K562 (cell line): Measurements from ENCODE around the gene UBE2K. TPM values are rescaled to one million over a fixed set of nuclear protein-coding genes. Genes with fewer than 3 reads are reported as not detected.
A peak's percentile ranks its signal among the peaks of the same experiment; 100 is the strongest.

Experiments used
- ATAC-seq: fragments of 200-7000 bp; cut with Tn5 transposase; 3 replicates; pipeline ENCODE4 v1.9.1; 2020; ENCODE audit warnings: moderate library complexity
- BruUV-seq: library from RNA; stranded (reverse); fragments of 400-500 nt; replicated peaks from 2 replicates; lab custom pipeline; 2021; lab: Mats Ljungman, UMichigan
- CTCF ChIA-PET: fragments of 300-600 bp; formaldehyde crosslinking; extraction: SDS; loops from one replicate; lab custom pipeline; 2021; ENCODE audit warnings: low intra/inter-chr PET ratio; lab: Yijun Ruan, JAX
- POLR2A ChIA-PET: fragments of 300-600, 350-650 bp; sonication (Branson Sonifier 250); formaldehyde crosslinking; extraction: SDS; loops from one replicate; lab custom pipeline; 2021; ENCODE audit warnings: antibody characterized with exemption, inconsistent platforms; lab: Yijun Ruan, JAX
- DNase-seq, 4 experiments: peaks; one replicate each; pipeline versions ENCODE4 v3.0.0 to v3.0.0-alpha.2; 2011 to 2018; ENCODE audit warnings: low spot score in 3 of 4, mixed read lengths in 3 of 4; ENCODE audit errors: extremely low read depth in 1 of 4
- FAIRE-seq: peaks from 2 replicates; lab custom pipeline; 2011; peaks lifted over from hg19 to GRCh38; lab: Jason Lieb, UNC
- H2AFZ ChIP-seq: 2 replicates; pipeline ENCODE4 v1.6.0; 2011; ENCODE audit warnings: low read depth, low read length, control low read depth, inconsistent platforms
- H3K27ac ChIP-seq: fragments of 200-600 bp; 3 replicates; pipeline ENCODE4 v1.8.0; 2011; ENCODE audit warnings: low read depth, mild to moderate bottlenecking, control low read depth, inconsistent platforms, low read length, moderate library complexity, mixed read lengths; ENCODE audit errors: extremely low read depth
- H3K27me3 ChIP-seq, 2 experiments: fragments of 300-600 bp in 1 of 2; 2 replicates in 1 of 2; 3 replicates in 1 of 2; pipeline versions ENCODE4 v1.6.0 to v1.8.0; 2011; ENCODE audit warnings: inconsistent platforms in 2 of 2, low read length in 2 of 2, mild to moderate bottlenecking in 1 of 2, mixed read lengths in 1 of 2, moderate library complexity in 1 of 2; ENCODE audit not compliant: control insufficient read depth in 2 of 2, insufficient read depth in 2 of 2
- H3K36me3 ChIP-seq: fragments of 300-600 bp; 3 replicates; pipeline ENCODE4 v1.8.0; 2011; ENCODE audit warnings: mild to moderate bottlenecking, low read length, inconsistent platforms; ENCODE audit not compliant: control insufficient read depth, insufficient read depth
- H3K4me1 ChIP-seq, 2 experiments: fragments of 200-600 bp in 1 of 2; replicated peaks in 1 of 2; 2 replicates in 1 of 2; 3 replicates in 1 of 2; pipeline versions ENCODE4 v1.5.1 to v1.8.0; 2011; ENCODE audit warnings: inconsistent platforms in 2 of 2, low read length in 2 of 2, mild to moderate bottlenecking in 1 of 2, mixed read lengths in 1 of 2, moderate library complexity in 1 of 2; ENCODE audit not compliant: control insufficient read depth in 2 of 2, insufficient read depth in 2 of 2
- H3K4me2 ChIP-seq: 2 replicates; pipeline ENCODE4 v1.6.1; 2011; ENCODE audit warnings: low read length, control low read depth, inconsistent platforms, mixed read lengths; ENCODE audit not compliant: insufficient read depth
- H3K4me3 ChIP-seq: fragments of 200-600 bp; sonication (generic), shearing (Covaris generic); 2 replicates; pipeline ENCODE4 v1.5.1; 2016; ENCODE audit warnings: control low read depth, inconsistent platforms
- H3K79me2 ChIP-seq: fragments of 200-600 bp; 3 replicates; pipeline ENCODE4 v1.8.0; 2011; ENCODE audit warnings: low read length, inconsistent platforms; ENCODE audit not compliant: control insufficient read depth, insufficient read depth
- H3K9ac ChIP-seq, 2 experiments: 2 replicates each; pipeline versions ENCODE4 v1.6.0 to v1.6.1; 2011; ENCODE audit warnings: low read depth in 2 of 2, low read length in 2 of 2, control low read depth in 1 of 2, inconsistent platforms in 1 of 2, mild to moderate bottlenecking in 1 of 2, mixed read lengths in 1 of 2; ENCODE audit not compliant: insufficient read depth in 1 of 2
- H3K9me1 ChIP-seq: one replicate; pipeline ENCODE4 v1.6.0; 2011; ENCODE audit warnings: inconsistent platforms, mild to moderate bottlenecking, low read length, moderate library complexity; ENCODE audit not compliant: control insufficient read depth, insufficient read depth
- H3K9me3 ChIP-seq: replicated peaks from 2 replicates; pipeline ENCODE4 v1.5.1; 2011; ENCODE audit warnings: low read depth, low read length, inconsistent platforms; ENCODE audit not compliant: control insufficient read depth, insufficient read depth
- H4K20me1 ChIP-seq: replicated peaks from 2 replicates; pipeline ENCODE4 v1.6.1; 2011; ENCODE audit warnings: low read length, inconsistent platforms, mixed read lengths; ENCODE audit not compliant: control insufficient read depth, insufficient read depth
- BRD4 ChIP-seq: fragments of 200-600 bp; sonication (generic); IDR thresholded peaks from 2 replicates; pipeline ENCODE4 v1.6.1; 2017; ENCODE audit warnings: inconsistent platforms
- LCOR ChIP-seq: sonication (generic); formaldehyde crosslinking; IDR thresholded peaks from 2 replicates; pipeline ENCODE4 v1.8.0; 2022; ENCODE audit warnings: mild to moderate bottlenecking, missing genetic modification reagents
- NR2C1 ChIP-seq, 2 experiments: fragments of 450-650 bp; IDR thresholded peaks; 2 replicates each; pipeline ENCODE4 v1.6.1; 2017; ENCODE audit warnings: mild to moderate bottlenecking in 2 of 2, antibody characterized with exemption in 1 of 2, inconsistent platforms in 1 of 2, missing compliant biosample characterization in 1 of 2, missing genetic modification characterization in 1 of 2
- SMAD2 ChIP-seq: fragments of 150-350 bp; IDR thresholded peaks from 2 replicates; pipeline ENCODE4 v1.6.1; 2014; ENCODE audit warnings: low read depth, mild to moderate bottlenecking, low read length
- SMARCA5 ChIP-seq: fragments of 450-650 bp; IDR thresholded peaks from 2 replicates; pipeline ENCODE4 v1.6.1; 2016
- SMARCE1 ChIP-seq: fragments of 450-650 bp; IDR thresholded peaks from 2 replicates; pipeline ENCODE4 v1.7.1; 2016; ENCODE audit warnings: mild to moderate bottlenecking
- ZBTB11 ChIP-seq, 3 experiments: fragments of 200-800 bp in 1 of 3; fragments of 250-450 bp in 1 of 3; fragments of 450-650 bp in 1 of 3; sonication (Bioruptor Pico) in 1 of 3; sonication (Bioruptor generic) in 1 of 3; formaldehyde crosslinking in 1 of 3; IDR thresholded peaks; 2 replicates each; pipeline versions ENCODE4 v1.6.1 to v1.8.0; 2016 to 2022; ENCODE audit warnings: mild to moderate bottlenecking in 2 of 3, missing genetic modification characterization in 2 of 3, missing compliant biosample characterization in 1 of 3, moderate library complexity in 1 of 3
- ZBTB9 ChIP-seq: fragments of 450-650 bp; formaldehyde crosslinking; IDR thresholded peaks from 2 replicates; pipeline ENCODE4 v1.4.0; 2020; ENCODE audit warnings: mild to moderate bottlenecking, moderate library complexity
- ZFP1 ChIP-seq: fragments of 450-650 bp; formaldehyde crosslinking; IDR thresholded peaks from 2 replicates; pipeline ENCODE4 v1.4.0; 2020; ENCODE audit warnings: mild to moderate bottlenecking, mixed read lengths
- ZNF140 ChIP-seq: fragments of 250-450 bp; sonication (Bioruptor Pico); IDR thresholded peaks from 2 replicates; pipeline ENCODE4 v1.8.0; 2021; ENCODE audit warnings: moderate library complexity, mild to moderate bottlenecking, inconsistent platforms
- ZNF740 ChIP-seq, 3 experiments: fragments of 200-800 bp in 1 of 3; sonication (Bioruptor generic) in 1 of 3; sonication (generic) in 1 of 3; formaldehyde crosslinking in 1 of 3; IDR thresholded peaks; 2 replicates each; pipeline versions ENCODE4 v1.6.1 to v1.8.0; 2016 to 2022; ENCODE audit warnings: mild to moderate bottlenecking in 2 of 3, missing compliant biosample characterization in 2 of 3, missing genetic modification characterization in 2 of 3, missing genetic modification reagents in 1 of 3
- WGBS: fragments of 100-300 bp; shearing (Covaris generic); methylation state at CpG from one replicate; pipeline ENCODE4 v1.1.6; 2016; ENCODE audit warnings: low coverage, mixed read lengths; ENCODE audit not compliant: insufficient coverage; ENCODE audit errors: missing lambda C conversion rate; 5-methylcytosine and 5-hydroxymethylcytosine counted together
- in situ Hi-C: fragments of 300-500 bp; cut with MboI; formaldehyde crosslinking; loops from 4 replicates; pipeline ENCODE4 v1.15.0; 2018; ENCODE audit warnings: inconsistent platforms, mixed read lengths
- intact Hi-C: fragments of 100-400 bp; cut with micrococcal nuclease; formaldehyde crosslinking; loops from 2 replicates; pipeline ENCODE4 v1.14.2; 2022
- polyA plus RNA-seq, 8 experiments: library from polyadenylated mRNA; depleted of rRNA in 4 of 8; stranded (reverse) in 5 of 8; unstranded in 3 of 8; fragments of >200 nt; fragmentation: Nextera tagmentation in 2 of 8; fragmentation: Illumina TruSeq in 1 of 8; extraction: Ambion mirVana in 2 of 8; extraction: Trizol in 1 of 8; gene quantifications; 2 replicates each; pipeline versions ENCODE4 v1.2.1 to v1.2.3, GENCODE V29; 2011 to 2014; ENCODE audit warnings: inconsistent platforms in 1 of 8, missing spikeins in 1 of 8
- total RNA-seq, 7 experiments: library from RNA; depleted of rRNA in 6 of 7; stranded (reverse); fragments of >200 nt in 6 of 7; fragmentation: Illumina TruSeq in 2 of 7; extraction: Trizol in 2 of 7; gene quantifications; 2 replicates each; pipeline versions ENCODE4 v1.2.1 to v1.2.3, GENCODE V29; 2011 to 2021; ENCODE audit warnings: low replicate concordance in 1 of 7

UBE2K gene
- total and polyA plus RNA-seq, 9 of the 15 experiments (the other 6 are each of a cell fraction or from before 2014, with no cell fraction given): 29.8 to 190 (median 62.6) TPM

GRCh38 chr4:39689970-39690369 lies 8.0 kb upstream of the UBE2K start (continued):
- TF ChIP-seq ZBTB9 (CRISPR knock-in tag) (no peak), ZNF140 (0 out of 2 replicates have a peak, but pooled peaks have one; percentile 61)

- in situ Hi-C loops (no loop called here), intact Hi-C loops (loop anchor here (5.0 to 10.0 kb wide), 2 partner anchors 124 to 616 kb away; no protein-coding TSS in a partner anchor)
- peak overlapping the region; percentile 92 for H3K4me2 ChIP-seq
- H3K9ac ChIP-seq: peak overlapping the region; percentile 96 to 98
- peak; percentile 71 for ATAC-seq
- 0% methylated on average over 9 of the region's 21 CpGs for WGBS
- H4K20me1 ChIP-seq: peaks cover 9% of the 10 kb centered on the region
- FAIRE-seq: peak; percentile 52
- BruUV-seq: TSS peak; percentile 71
- H3K9me3 ChIP-seq: no peaks in the 10 kb centered on the region
- H3K4me1 ChIP-seq: peaks cover 4 to 13% of the 10 kb centered on the region in 2 experiments; a peak in 3 of 5 replicates
- H3K9me1 ChIP-seq: no peaks in the 10 kb centered on the region
- no peaks in the 10 kb centered on the region for H3K27me3 ChIP-seq
- peak in 3 of 4 experiments; percentile 65 to 69 (median 66) for DNase-seq
- H3K4me3 ChIP-seq: peak overlapping the region; percentile 82
- H3K27ac ChIP-seq: peak overlapping the region; percentile 96
- ChIA-PET CTCF (interaction anchor here (0.6 to 0.7 kb wide), 2 partner anchors 229 to 277 kb away, joined by 3 read pairs; no protein-coding TSS in a partner anchor), POLR2A (interaction anchor here (0.5 to 1.7 kb wide), 6 partner anchors 19 to 262 kb away, joined by 3 to 10 read pairs (median 4); partner anchors contain the start of genes LIAS and RPL9)
- peaks cover 29% of the 10 kb centered on the region for H3K36me3 ChIP-seq
- H2AFZ ChIP-seq: peak overlapping the region; percentile 88
- H3K79me2 ChIP-seq: peaks cover 65% of the 10 kb centered on the region
- TF ChIP-seq ZNF740 (CRISPR knock-in tag; IDR thresholded peaks at IDR 0.05): peak; percentile 75; the same call in 1 of the 2 replicates
- no peak for TF ChIP-seq ZNF740 (tag; IDR thresholded peaks at IDR 0.05)
- peak; percentile 68 for TF ChIP-seq NR2C1 (IDR thresholded peaks at IDR 0.05)
- peak; percentile 37; the same call in 1 of the 2 replicates for TF ChIP-seq NR2C1 (tag; IDR thresholded peaks at IDR 0.05)
- TF ChIP-seq ZFP1 (CRISPR knock-in tag): no peak
- 0 out of 2 replicates have a peak, but pooled peaks have one; percentile 17 for TF ChIP-seq BRD4
- 0 out of 2 replicates have a peak, but pooled peaks have one; percentile 56 for TF ChIP-seq SMARCE1
- no peak for TF ChIP-seq SMAD2
- TF ChIP-seq LCOR (CRISPR knock-in tag): peak; percentile 25; the same call in 1 of the 2 replicates
- no peak for TF ChIP-seq ZBTB11 (CRISPR knock-in tag; IDR thresholded peaks at IDR 0.05)
- peak; percentile 50; the same call in 1 of the 2 replicates for TF ChIP-seq SMARCA5
Observed at GRCh38 chr4:39698424-39699009, 581 bp downstream of the UBE2K start.
